CD14-positive monocyte (primary cell): ENCODE measurements around the gene HSBP1. TPM values are rescaled to one million over a fixed set of nuclear protein-coding genes. Genes with fewer than 3 reads are reported as not detected.

Source experiments
- DNase-seq, 3 donors: peaks; one replicate each; pipeline ENCODE4 v3.0.0-alpha.2; 2011 to 2022
- H2AFZ ChIP-seq: 2 replicates; pipeline ENCODE4 v1.6.0; 2012; ENCODE audit warnings: mild to moderate bottlenecking, low read depth, low read length, inconsistent platforms; ENCODE audit not compliant: insufficient read depth, poor library complexity, severe bottlenecking
- H3K27ac ChIP-seq, 2 donors: 1 replicate in 1 of 2; 2 replicates in 1 of 2; pipeline ENCODE4 v1.5.1; 2012 to 2013; ENCODE audit warnings: low read length in 2 of 2, control low read depth in 1 of 2, inconsistent platforms in 1 of 2, low read depth in 1 of 2, mild to moderate bottlenecking in 1 of 2
- H3K27me3 ChIP-seq, 2 donors: one replicate each; pipeline versions ENCODE4 v1.6.0 to v1.6.1; 2011 to 2013; ENCODE audit warnings: low read length in 2 of 2; ENCODE audit not compliant: control insufficient read depth in 2 of 2, insufficient read depth in 2 of 2
- H3K36me3 ChIP-seq, 2 donors: replicated peaks in 1 of 2; 1 replicate in 1 of 2; 2 replicates in 1 of 2; pipeline versions ENCODE4 v1.5.1 to v1.6.1; 2012 to 2013; ENCODE audit warnings: low read length in 2 of 2, control low read depth in 1 of 2, inconsistent platforms in 1 of 2, mild to moderate bottlenecking in 1 of 2; ENCODE audit not compliant: insufficient read depth in 2 of 2, control insufficient read depth in 1 of 2
- H3K4me1 ChIP-seq, 2 donors: 1 replicate in 1 of 2; 2 replicates in 1 of 2; pipeline versions ENCODE4 v1.5.1 to v1.6.1; 2012 to 2013; ENCODE audit warnings: low read length in 2 of 2, control low read depth in 1 of 2, inconsistent platforms in 1 of 2, mild to moderate bottlenecking in 1 of 2, moderate library complexity in 1 of 2; ENCODE audit not compliant: insufficient read depth in 2 of 2, control insufficient read depth in 1 of 2
- H3K4me2 ChIP-seq: replicated peaks from 2 replicates; pipeline ENCODE3; 2012; ENCODE audit warnings: low read length, moderate library complexity, mild to moderate bottlenecking; ENCODE audit not compliant: poor library complexity, severe bottlenecking; ENCODE audit errors: extremely low read depth
- H3K4me3 ChIP-seq, 3 experiments: fragments of 200-600 bp in 1 of 3; sonication (generic) in 1 of 3; replicated peaks in 1 of 3; 1 replicate in 2 of 3; 2 replicates in 1 of 3; pipeline ENCODE4 v1.5.1; 2011 to 2013; ENCODE audit warnings: low read length in 3 of 3, mild to moderate bottlenecking in 3 of 3, control low read depth in 2 of 3, low read depth in 2 of 3, inconsistent platforms in 1 of 3, moderate library complexity in 1 of 3
- H3K79me2 ChIP-seq: 2 replicates; pipeline ENCODE4 v1.6.0; 2012; ENCODE audit warnings: mild to moderate bottlenecking, control low read depth, inconsistent platforms, low read length, moderate library complexity; ENCODE audit not compliant: insufficient read depth
- H3K9ac ChIP-seq: 2 replicates; pipeline ENCODE4 v1.6.0; 2017; ENCODE audit warnings: low read length, mild to moderate bottlenecking; ENCODE audit not compliant: insufficient read depth, poor library complexity, severe bottlenecking
- H3K9me3 ChIP-seq, 2 donors: replicated peaks in 1 of 2; 1 replicate in 1 of 2; 2 replicates in 1 of 2; pipeline versions ENCODE4 v1.5.1 to v1.6.1; 2012 to 2013; ENCODE audit warnings: low read length in 2 of 2, control low read depth in 1 of 2; ENCODE audit not compliant: control insufficient read depth in 1 of 2, insufficient read depth in 1 of 2
- H4K20me1 ChIP-seq: 2 replicates; pipeline ENCODE4 v1.6.0; 2012; ENCODE audit warnings: mild to moderate bottlenecking, low read length, control low read depth, moderate library complexity; ENCODE audit not compliant: insufficient read depth
- H3K27ac Mint-ChIP-seq, 7 donors: one replicate each; pipeline ENCODE4 v1.8.0; 2020; ENCODE audit warnings: mild to moderate bottlenecking in 7 of 7, mixed read lengths in 7 of 7, moderate library complexity in 6 of 7, inconsistent platforms in 2 of 7
- H3K27me3 Mint-ChIP-seq, 3 donors: one replicate each; pipeline ENCODE4 v1.8.0; 2021 to 2022; ENCODE audit warnings: low read depth in 3 of 3, mild to moderate bottlenecking in 3 of 3, mixed read lengths in 3 of 3, moderate library complexity in 3 of 3, inconsistent platforms in 1 of 3
- H3K36me3 Mint-ChIP-seq, 2 donors: one replicate each; pipeline ENCODE4 v1.8.0; 2020; ENCODE audit warnings: mixed read lengths in 2 of 2, inconsistent platforms in 1 of 2, mild to moderate bottlenecking in 1 of 2
- H3K4me1 Mint-ChIP-seq: one replicate; pipeline ENCODE4 v1.8.0; 2020; ENCODE audit warnings: mild to moderate bottlenecking, mixed read lengths
- H3K4me3 Mint-ChIP-seq, 2 donors: one replicate each; pipeline ENCODE4 v1.8.0; 2020; ENCODE audit warnings: mild to moderate bottlenecking in 2 of 2, mixed read lengths in 2 of 2, moderate library complexity in 1 of 2
- H3K9me3 Mint-ChIP-seq, 7 donors: one replicate each; pipeline ENCODE4 v1.8.0; 2020 to 2022; ENCODE audit warnings: mixed read lengths in 7 of 7, mild to moderate bottlenecking in 6 of 7, moderate library complexity in 6 of 7, inconsistent platforms in 2 of 7
- CTCF ChIP-seq: fragments of 200-600 bp; IDR thresholded peaks from one replicate; pipeline ENCODE4 v1.8.0; 2022; ENCODE audit warnings: antibody characterized with exemption, mild to moderate bottlenecking
- WGBS: methylation state at CpG from one replicate; pipeline ENCODE4 v1.1.5; 2013; ENCODE audit warnings: missing lambda C conversion rate; ENCODE audit not compliant: insufficient coverage; 5-methylcytosine and 5-hydroxymethylcytosine counted together
- intact Hi-C, 2 donors: fragments of 100-400 bp; cut with micrococcal nuclease; formaldehyde crosslinking; loops; one replicate each; pipeline versions ENCODE4 v1.15.0 to v1.15.1; 2023
- polyA plus RNA-seq, 3 donors: library from polyadenylated mRNA; depleted of rRNA in 1 of 3; unstranded in 2 of 3; stranded (reverse) in 1 of 3; fragments of 300-500 nt in 2 of 3; fragments of >200 nt in 1 of 3; fragmentation: Illumina TruSeq in 2 of 3; gene quantifications; 1 replicate in 2 of 3; 2 replicates in 1 of 3; pipeline ENCODE4 v1.2.3, GENCODE V29; 2012 to 2021

Gene HSBP1
- polyA plus RNA-seq, 3 donors: 16.9 to 194 (median 178) TPM

- Histone ChIP-seq H3K9ac (no peak overlapping the region), H3K27me3 (no peaks in the 10 kb centered on the region), H3K79me2 (no peaks in the 10 kb centered on the region), H3K4me1 (peaks cover 6 to 7% of the 10 kb centered on the region in 2 donors), H4K20me1 (no peaks in the 10 kb centered on the region), H2AFZ (no peak overlapping the region), H3K9me3 (no peaks in the 10 kb centered on the region), H3K36me3 (no peaks in the 10 kb centered on the region), H3K4me2 (no peak overlapping the region), H3K27ac (no peak overlapping the region), H3K4me3 (no peak overlapping the region)
- Mint-ChIP-seq H3K27ac (peak overlapping the region in 1 of 7 donors; percentile 37), H3K4me1 (peaks cover 8% of the 10 kb centered on the region), H3K36me3 (no peaks in the 10 kb centered on the region), H3K4me3 (no peak overlapping the region), H3K27me3 (peaks cover 3 to 7% (median 7%) of the 10 kb centered on the region in 3 donors), H3K9me3 (peaks cover 0 to 3% (median 0%) of the 10 kb centered on the region in 7 donors)
- TF ChIP-seq CTCF: no peak
- WGBS: 93% methylated on average over 5 of the region's 8 CpGs
- intact Hi-C loops: no loop called here
- no peak for DNase-seq
These were observed 46.1 kb downstream of the HSBP1 start for GRCh38 chr16:83853834-83854233.

GRCh38 chr16:83854420-83854819 lies 46.6 kb downstream of the HSBP1 start:
- H3K36me3 ChIP-seq: no peaks in the 10 kb centered on the region
- 93% methylated on average over 6 of the region's 9 CpGs for WGBS
- H3K27ac Mint-ChIP-seq: no peak overlapping the region
- no peaks in the 10 kb centered on the region for H3K36me3 Mint-ChIP-seq
- H3K4me1 ChIP-seq: peaks cover 4% of the 10 kb centered on the region in 2 donors
- H4K20me1 ChIP-seq: no peaks in the 10 kb centered on the region
- intact Hi-C loops: no loop called here
- H2AFZ ChIP-seq: no peak overlapping the region
- no peak for DNase-seq
- no peak overlapping the region for H3K9ac ChIP-seq
- H3K27me3 ChIP-seq: no peaks in the 10 kb centered on the region
- H3K9me3 Mint-ChIP-seq: peaks cover 0 to 3% (median 0%) of the 10 kb centered on the region in 7 donors
- H3K9me3 ChIP-seq: no peaks in the 10 kb centered on the region
- no peak overlapping the region for H3K4me3 Mint-ChIP-seq
- peaks cover 3 to 7% (median 7%) of the 10 kb centered on the region in 3 donors for H3K27me3 Mint-ChIP-seq
- H3K4me1 Mint-ChIP-seq: peaks cover 7% of the 10 kb centered on the region
- H3K27ac ChIP-seq: no peak overlapping the region
- no peak overlapping the region for H3K4me2 ChIP-seq
- no peak for TF ChIP-seq CTCF
- H3K79me2 ChIP-seq: no peaks in the 10 kb centered on the region
- no peak overlapping the region for H3K4me3 ChIP-seq
